GM21825 (cell line): ENCODE data around the gene PHYH.
"Not testable (repeated sequence)": the region's sequence is repeated elsewhere in the genome, so short reads cannot be mapped to it uniquely, and the experiment has no call there.

Source experiments
- ATAC-seq: cut with Tn5 transposase; IDR thresholded peaks from one replicate; pipeline ENCODE4 v1.9.1; 2021; ENCODE audit warnings: mild to moderate bottlenecking, moderate library complexity; ENCODE audit not compliant: unreplicated experiment

PHYH gene

GRCh38 chr10:13276146-13276545 lies 23.7 kb downstream of the PHYH start:
- not testable (repeated sequence) for ATAC-seq

- no peak for ATAC-seq
Measured at GRCh38 chr10:13272164-13272571, 27.7 kb downstream of the PHYH start.

- no peak for ATAC-seq
Measured at GRCh38 chr10:13271552-13272163, 28.2 kb downstream of the PHYH start.

- ATAC-seq, result no peak
Measured at GRCh38 chr10:13270877-13271551, 28.9 kb downstream of the PHYH start.

GRCh38 chr10:13268841-13269240 lies 31.0 kb downstream of the PHYH start:
- ATAC-seq, result no peak

- no peak for ATAC-seq
Measured at GRCh38 chr10:13268310-13268709, 31.6 kb downstream of the PHYH start.

- ATAC-seq, result no peak
Measured at GRCh38 chr10:13263591-13263990, 36.3 kb downstream of the PHYH start.

GRCh38 chr10:13262433-13262832 lies 37.4 kb downstream of the PHYH start:
- ATAC-seq, result no peak

GRCh38 chr10:13257621-13258140 lies 42.2 kb downstream of the PHYH start:
- no peak for ATAC-seq

GRCh38 chr10:13256627-13257026 lies 43.2 kb downstream of the PHYH start:
- ATAC-seq, result no peak

- no peak for ATAC-seq
Measured at GRCh38 chr10:13253726-13254125, 46.1 kb downstream of the PHYH start.

- no peak for ATAC-seq
Measured at GRCh38 chr10:13247784-13248183, 52.1 kb downstream of the PHYH start.

- no peak for ATAC-seq
Measured at GRCh38 chr10:13247246-13247645, 52.6 kb downstream of the PHYH start.

- not testable (repeated sequence) for ATAC-seq
Measured at GRCh38 chr10:13242260-13242659, 57.6 kb downstream of the PHYH start.

- ATAC-seq, result no peak
Measured at GRCh38 chr10:13241613-13242012, 58.3 kb downstream of the PHYH start.

- ATAC-seq, result no peak
Measured at GRCh38 chr10:13239923-13240322, 59.9 kb downstream of the PHYH start.

- ATAC-seq, result no peak
Measured at GRCh38 chr10:13238271-13239077, 61.4 kb downstream of the PHYH start.

GRCh38 chr10:13236638-13237037 lies 63.2 kb downstream of the PHYH start:
- ATAC-seq, result no peak

GRCh38 chr10:13234736-13235135 lies 65.1 kb downstream of the PHYH start:
- ATAC-seq, result not testable (repeated sequence)

- ATAC-seq, result no peak
Measured at GRCh38 chr10:13234172-13234571, 65.7 kb downstream of the PHYH start, which contains the start of gene UCMA. UCMA (minus strand) TSS chr10:13234374; CDS start chr10:13234258, 116 bp downstream.

GRCh38 chr10:13233358-13233757 lies 66.5 kb downstream of the PHYH start:
- no peak for ATAC-seq

- no peak for ATAC-seq
Measured at GRCh38 chr10:13231808-13232207, 68.1 kb downstream of the PHYH start.
